Pancreas (tissue), 10 donors: ENCODE data around the gene CYP8B1. TPM values are rescaled to one million over a fixed set of nuclear protein-coding genes. Genes with fewer than 3 reads are reported as not detected.

Experiments used
- ATAC-seq, 4 donors: fragments of 200-7000 bp; cut with Tn5 transposase; one replicate each; pipeline versions ENCODE4 v1.8.0 to v1.9.1; 2020; ENCODE audit warnings: mild to moderate bottlenecking in 4 of 4, moderate library complexity in 4 of 4
- DNase-seq, 6 donors: peaks; one replicate each; pipeline ENCODE4 v3.0.0-alpha.2; 2020
- FAIRE-seq: peaks from 2 replicates; lab custom pipeline; 2012; peaks lifted over from hg19 to GRCh38; lab: Jason Lieb, UNC
- H3K27ac ChIP-seq, 4 donors: fragments of 200-600 bp; sonication (generic); 1 replicate in 3 of 4; 2 replicates in 1 of 4; pipeline versions ENCODE4 v1.5.0 to v1.8.0; 2020
- H3K27me3 ChIP-seq, 4 donors: fragments of 200-600 bp; one replicate each; pipeline ENCODE4 v1.8.0; 2021
- H3K36me3 ChIP-seq, 3 donors: fragments of 200-600 bp; sonication (generic) in 1 of 3; one replicate each; pipeline versions ENCODE4 v1.5.0 to v1.8.0; 2020 to 2021
- H3K4me1 ChIP-seq, 3 donors: fragments of 200-600 bp; one replicate each; pipeline ENCODE4 v1.8.0; 2021
- H3K4me3 ChIP-seq, 4 donors: fragments of 200-600 bp; sonication (generic) in 2 of 4; one replicate each; pipeline versions ENCODE4 v1.5.0 to v1.8.0; 2020 to 2021
- H3K9me3 ChIP-seq, 4 donors: fragments of 200-600 bp; one replicate each; pipeline ENCODE4 v1.8.0; 2021
- WGBS, 2 donors: extraction: QIAGEN DNeasy Blood & Tissue Kit; methylation state at CpG; one replicate each; pipeline ENCODE4 v1.1.7; 2013; 5-methylcytosine and 5-hydroxymethylcytosine counted together
- intact Hi-C, 3 donors: fragments of 100-400 bp; cut with DNase I; formaldehyde crosslinking; loops; one replicate each; pipeline versions ENCODE4 v1.11.1 to v1.14.2; 2022
- polyA plus RNA-seq, 2 donors: library from polyadenylated mRNA; stranded (reverse); fragments of 200-250 nt; gene quantifications; one replicate each; pipeline ENCODE4 v1.2.3, GENCODE V29; 2013
- total RNA-seq, 6 donors: library from RNA; stranded (reverse); fragmentation: NEBNext Ultra II Directional in 4 of 6; extraction: Animal tissue kit (Norgen Biotek cat#: 25700) in 4 of 6; gene quantifications; one replicate each; pipeline versions ENCODE4 v1.2.1 to v1.2.4, GENCODE V29; 2021 to 2023
- TF ChIP-seq, protein P1 (sequence below), 4 donors: fragments of 200-600 bp; sonication (generic) in 3 of 4; IDR thresholded peaks; one replicate each; pipeline versions ENCODE4 v1.5.0 to v1.8.0; 2021; ENCODE audit warnings: antibody characterized with exemption in 4 of 4
- donor health status: healthy with polysubstance abuse.
- donor health status: DM: no; HTN: no; CAD: no; lungs with moderate emphysema.
- donor health status: DM: no; HTN: no; CAD: no.
- donor health status: control.
- donor health status: control.
- donor health status: Bipolar disorder and iron deficiency.
- donor health status: DM: yes; HTN: yes; CAD: no.
- donor health status: DM: no; HTN: no; CAD: no.
- donor health status: DM: no; HTN: no; CAD: no.
- donor health status: DM: yes; HTN: yes; CAD: no.

The CYP8B1 gene
- total and polyA plus RNA-seq, 8 donors, result 0.22 TPM; not detected in 7

DNA sequence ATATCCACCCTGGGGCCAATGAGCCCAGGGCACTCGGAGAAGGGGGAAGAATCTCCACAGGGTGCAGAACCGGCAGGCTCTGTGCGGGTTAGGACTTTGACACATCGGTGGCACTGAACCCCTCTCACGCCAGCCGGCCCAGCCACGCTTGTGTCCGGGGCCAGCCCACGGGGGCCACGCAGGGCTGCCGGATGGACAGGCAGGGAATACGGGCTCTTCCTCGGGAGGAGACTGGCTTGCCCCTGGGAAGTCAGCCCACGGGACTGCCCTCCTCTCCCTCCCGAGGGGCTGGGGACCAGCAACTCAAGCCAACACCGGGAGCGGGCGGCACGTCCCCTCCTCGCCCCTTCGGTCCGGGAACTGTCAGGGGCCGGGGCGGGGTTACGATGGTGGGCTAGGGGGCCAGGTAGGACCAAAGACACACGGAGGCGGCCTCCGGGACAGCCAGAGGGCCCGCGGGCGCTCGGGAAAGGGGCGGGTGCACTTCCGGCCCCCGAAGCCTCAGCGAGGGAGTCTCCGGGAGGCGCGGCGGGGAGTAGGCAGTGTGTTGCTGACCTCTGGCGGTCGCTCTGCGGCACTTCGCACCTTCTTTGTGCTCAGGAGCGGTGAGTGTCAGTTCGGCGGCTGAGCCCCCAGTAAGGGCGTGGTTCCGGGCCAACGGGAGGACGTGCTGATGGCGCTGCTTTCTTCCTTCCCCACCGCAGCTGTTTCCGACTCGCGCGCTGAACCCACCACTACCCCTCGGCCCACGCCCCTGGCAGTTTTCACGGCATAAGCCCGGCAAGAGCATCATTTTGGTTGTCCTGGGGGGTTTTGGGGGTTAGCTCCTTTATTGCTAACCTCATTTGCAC lies 5.1 kb upstream of the CYP8B1 start:
- FAIRE-seq, result no peak
- H3K36me3 ChIP-seq, result no peaks in the 10 kb centered on the region
- H3K27ac ChIP-seq, result no peak overlapping the region
- peak; percentile 99 to 100 (median 100) for ATAC-seq
- H3K9me3 ChIP-seq, result no peaks in the 10 kb centered on the region
- H3K4me3 ChIP-seq, result peak overlapping the region; percentile 52 to 77 (median 66)
- H3K27me3 ChIP-seq, result no peaks in the 10 kb centered on the region
- H3K4me1 ChIP-seq, result peaks cover 0 to 3% (median 0%) of the 10 kb centered on the region in 3 donors
- 2% methylated on average over 51 to 61 of the region's 61 CpGs for WGBS, 2 donors
- peak; percentile 78 to 96 (median 86) for DNase-seq
- TF ChIP-seq, protein P1, sequence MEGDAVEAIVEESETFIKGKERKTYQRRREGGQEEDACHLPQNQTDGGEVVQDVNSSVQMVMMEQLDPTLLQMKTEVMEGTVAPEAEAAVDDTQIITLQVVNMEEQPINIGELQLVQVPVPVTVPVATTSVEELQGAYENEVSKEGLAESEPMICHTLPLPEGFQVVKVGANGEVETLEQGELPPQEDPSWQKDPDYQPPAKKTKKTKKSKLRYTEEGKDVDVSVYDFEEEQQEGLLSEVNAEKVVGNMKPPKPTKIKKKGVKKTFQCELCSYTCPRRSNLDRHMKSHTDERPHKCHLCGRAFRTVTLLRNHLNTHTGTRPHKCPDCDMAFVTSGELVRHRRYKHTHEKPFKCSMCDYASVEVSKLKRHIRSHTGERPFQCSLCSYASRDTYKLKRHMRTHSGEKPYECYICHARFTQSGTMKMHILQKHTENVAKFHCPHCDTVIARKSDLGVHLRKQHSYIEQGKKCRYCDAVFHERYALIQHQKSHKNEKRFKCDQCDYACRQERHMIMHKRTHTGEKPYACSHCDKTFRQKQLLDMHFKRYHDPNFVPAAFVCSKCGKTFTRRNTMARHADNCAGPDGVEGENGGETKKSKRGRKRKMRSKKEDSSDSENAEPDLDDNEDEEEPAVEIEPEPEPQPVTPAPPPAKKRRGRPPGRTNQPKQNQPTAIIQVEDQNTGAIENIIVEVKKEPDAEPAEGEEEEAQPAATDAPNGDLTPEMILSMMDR (IDR thresholded peaks at IDR 0.05), result peak; percentile 86 to 95 (median 94)
- intact Hi-C loops, result loop anchor here in 1 of 3 donors (10.0 kb wide), 1 partner anchor 106 kb away; the partner anchor contains the start of gene CCDC13

DNA sequence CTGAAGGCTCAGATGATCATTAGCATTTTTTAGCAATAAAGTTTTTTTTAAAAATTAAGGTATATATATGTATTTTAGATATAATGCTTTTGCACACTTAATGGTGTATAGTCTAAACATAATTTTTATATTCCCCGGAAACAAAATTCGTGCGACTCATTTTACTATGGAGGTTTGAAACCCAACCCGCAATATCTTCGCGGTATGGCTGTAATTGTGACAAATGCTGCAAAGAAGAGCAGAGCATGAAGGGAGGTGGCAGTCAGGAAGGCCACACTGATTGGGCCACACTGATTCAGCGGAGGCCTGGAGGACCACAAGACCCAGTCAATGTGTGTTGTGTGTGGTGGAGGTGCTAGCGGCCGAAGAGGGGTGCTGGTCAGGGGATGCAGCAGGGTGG lies 4.5 kb upstream of the CYP8B1 start:
- DNase-seq, result no peak
- intact Hi-C loops, result loop anchor here in 1 of 3 donors (10.0 kb wide), 1 partner anchor 105 kb away; the partner anchor contains the start of gene CCDC13

DNA sequence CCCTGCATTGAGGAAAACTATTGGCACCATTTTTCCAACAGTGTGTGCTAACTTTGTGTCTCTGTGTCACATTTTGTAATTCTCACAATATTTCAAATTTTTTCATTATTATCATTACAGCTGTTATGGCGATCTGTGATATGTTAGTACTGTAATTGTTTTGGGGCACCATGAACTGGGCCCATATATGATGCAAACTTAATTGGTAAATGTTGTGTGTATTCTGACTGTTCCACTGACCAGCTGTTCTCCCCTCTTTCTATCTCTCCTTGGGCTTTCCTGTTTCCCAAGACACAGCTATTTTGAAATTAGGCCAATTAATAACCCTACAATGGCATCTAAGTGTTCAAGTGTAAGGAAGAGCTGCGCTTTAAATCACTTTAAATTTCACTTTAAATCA lies 2.2 kb upstream of the CYP8B1 start:
- TF ChIP-seq, protein P1 (IDR thresholded peaks at IDR 0.05), result no peak
- Histone ChIP-seq H3K4me1 (peaks cover 0 to 3% (median 0%) of the 10 kb centered on the region in 3 donors), H3K36me3 (no peaks in the 10 kb centered on the region), H3K9me3 (no peaks in the 10 kb centered on the region), H3K27me3 (no peaks in the 10 kb centered on the region), H3K4me3 (no peak overlapping the region), H3K27ac (no peak overlapping the region)
- DNase-seq (no peak), FAIRE-seq (no peak), ATAC-seq (no peak)
- WGBS, 2 donors, result 78 to 93% methylated on average over 2 of the region's 2 CpGs
- intact Hi-C loops, result no loop called here

More for the DNA sequence above, 4.5 kb upstream of the CYP8B1 start:
- Histone ChIP-seq H3K9me3 (no peaks in the 10 kb centered on the region), H3K27me3 (no peaks in the 10 kb centered on the region), H3K4me1 (peaks cover 0 to 3% (median 0%) of the 10 kb centered on the region in 3 donors), H3K27ac (no peak overlapping the region), H3K36me3 (no peaks in the 10 kb centered on the region), H3K4me3 (peak overlapping the region in 2 of 4 donors; percentile 52 to 77)
- WGBS, 2 donors, result 88 to 89% methylated on average over 9 of the region's 9 CpGs
- ATAC-seq, result peak in 1 of 4 donors; percentile 10
- no peak for FAIRE-seq
- TF ChIP-seq, protein P1 (IDR thresholded peaks at IDR 0.05), result no peak

DNA sequence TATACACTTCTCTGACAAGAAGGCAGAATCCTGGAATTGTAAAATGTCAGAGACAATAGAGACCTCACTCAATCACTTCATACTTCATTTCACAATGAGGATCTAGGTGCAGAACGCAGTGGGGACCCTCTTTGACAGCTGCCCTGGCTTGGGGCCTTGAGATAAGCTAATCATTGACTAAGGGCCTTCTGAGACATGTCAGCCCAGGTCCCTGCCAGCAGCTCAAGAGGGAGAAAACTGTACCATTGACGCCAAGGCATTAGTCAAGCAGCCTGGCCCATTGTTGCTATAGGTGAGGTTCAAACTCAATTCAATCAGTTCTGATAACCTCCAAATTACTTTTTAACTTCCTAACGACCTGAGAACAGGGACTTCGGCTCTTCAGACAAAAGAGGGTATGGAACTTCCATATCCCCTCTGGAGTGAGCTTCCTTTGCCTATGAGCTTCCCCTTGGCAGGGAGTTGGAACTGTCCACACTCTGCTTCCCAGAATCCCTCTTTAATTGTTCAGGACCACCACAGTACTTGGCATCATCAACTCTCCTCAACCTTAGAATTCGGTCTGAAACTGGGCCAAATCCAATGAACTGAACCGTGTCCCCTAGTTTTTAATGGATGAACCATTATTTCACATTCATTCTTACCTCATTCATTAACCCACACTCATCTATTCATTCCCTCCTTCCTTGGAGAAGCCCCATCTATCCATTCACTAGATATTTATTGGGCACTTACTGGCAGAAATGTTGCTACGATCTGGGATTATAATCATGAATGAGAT lies 1.5 kb upstream of the CYP8B1 start:
- intact Hi-C loops, result no loop called here
- Histone ChIP-seq H3K27me3 (no peaks in the 10 kb centered on the region), H3K36me3 (no peaks in the 10 kb centered on the region), H3K4me3 (no peak overlapping the region), H3K27ac (no peak overlapping the region), H3K4me1 (peaks cover 0 to 3% (median 0%) of the 10 kb centered on the region in 3 donors), H3K9me3 (no peaks in the 10 kb centered on the region)
- 34 to 43% methylated on average over 7 of the region's 7 CpGs for WGBS, 2 donors
- DNase-seq (no peak), FAIRE-seq (no peak), ATAC-seq (no peak)
- TF ChIP-seq, protein P1 (IDR thresholded peaks at IDR 0.05), result no peak
